C4-2B (cell line): ENCODE measurements around the gene RAB40A.

Experiments
- H3K27ac ChIP-seq: fragments of 450-650 bp; 2 replicates; pipeline ENCODE4 v1.5.1; 2017
- ZFX ChIP-seq: fragments of 450-650 bp; IDR thresholded peaks from 2 replicates; pipeline ENCODE4 v1.6.1; 2017
- TF ChIP-seq, protein P1 (sequence below): fragments of 450-650 bp; conservative IDR thresholded peaks from 2 replicates; pipeline ENCODE4 v1.5.1; 2017; ENCODE audit warnings: mild to moderate bottlenecking

RAB40A gene

DNA sequence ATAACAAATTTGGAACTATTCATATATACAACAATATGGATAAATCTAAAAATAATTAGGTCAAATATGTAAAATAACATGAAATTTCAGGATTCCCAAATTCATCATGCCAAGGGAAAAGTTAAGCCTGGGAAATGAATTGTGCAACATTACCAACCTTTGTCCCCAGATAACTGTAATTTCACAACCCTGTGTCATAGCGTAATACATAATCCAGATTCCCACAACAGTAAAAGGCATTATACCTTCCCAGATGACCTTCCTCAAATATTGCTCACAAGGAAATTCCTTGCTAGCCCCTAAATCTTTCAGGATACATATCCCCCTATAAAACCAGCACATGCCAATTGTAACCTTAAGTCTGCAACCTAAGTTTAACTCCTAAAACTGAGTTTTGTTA is 32.9 kb upstream of the RAB40A start:
- no peak overlapping the region for H3K27ac ChIP-seq

GRCh38 chrX:103550415-103551051 is 31.2 kb upstream of the RAB40A start:
- no peak for TF ChIP-seq ZFX
- TF ChIP-seq, protein P1, sequence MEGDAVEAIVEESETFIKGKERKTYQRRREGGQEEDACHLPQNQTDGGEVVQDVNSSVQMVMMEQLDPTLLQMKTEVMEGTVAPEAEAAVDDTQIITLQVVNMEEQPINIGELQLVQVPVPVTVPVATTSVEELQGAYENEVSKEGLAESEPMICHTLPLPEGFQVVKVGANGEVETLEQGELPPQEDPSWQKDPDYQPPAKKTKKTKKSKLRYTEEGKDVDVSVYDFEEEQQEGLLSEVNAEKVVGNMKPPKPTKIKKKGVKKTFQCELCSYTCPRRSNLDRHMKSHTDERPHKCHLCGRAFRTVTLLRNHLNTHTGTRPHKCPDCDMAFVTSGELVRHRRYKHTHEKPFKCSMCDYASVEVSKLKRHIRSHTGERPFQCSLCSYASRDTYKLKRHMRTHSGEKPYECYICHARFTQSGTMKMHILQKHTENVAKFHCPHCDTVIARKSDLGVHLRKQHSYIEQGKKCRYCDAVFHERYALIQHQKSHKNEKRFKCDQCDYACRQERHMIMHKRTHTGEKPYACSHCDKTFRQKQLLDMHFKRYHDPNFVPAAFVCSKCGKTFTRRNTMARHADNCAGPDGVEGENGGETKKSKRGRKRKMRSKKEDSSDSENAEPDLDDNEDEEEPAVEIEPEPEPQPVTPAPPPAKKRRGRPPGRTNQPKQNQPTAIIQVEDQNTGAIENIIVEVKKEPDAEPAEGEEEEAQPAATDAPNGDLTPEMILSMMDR, result no peak
- no peak overlapping the region for H3K27ac ChIP-seq

More for the DNA sequence above, 32.9 kb upstream of the RAB40A start:
- TF ChIP-seq, protein P1, result no peak
- TF ChIP-seq ZFX, result no peak

- no peak overlapping the region for H3K27ac ChIP-seq
- TF ChIP-seq, protein P1, result no peak
- TF ChIP-seq ZFX, result no peak
Measured at GRCh38 chrX:103549916-103550315, 30.6 kb upstream of the RAB40A start.

DNA sequence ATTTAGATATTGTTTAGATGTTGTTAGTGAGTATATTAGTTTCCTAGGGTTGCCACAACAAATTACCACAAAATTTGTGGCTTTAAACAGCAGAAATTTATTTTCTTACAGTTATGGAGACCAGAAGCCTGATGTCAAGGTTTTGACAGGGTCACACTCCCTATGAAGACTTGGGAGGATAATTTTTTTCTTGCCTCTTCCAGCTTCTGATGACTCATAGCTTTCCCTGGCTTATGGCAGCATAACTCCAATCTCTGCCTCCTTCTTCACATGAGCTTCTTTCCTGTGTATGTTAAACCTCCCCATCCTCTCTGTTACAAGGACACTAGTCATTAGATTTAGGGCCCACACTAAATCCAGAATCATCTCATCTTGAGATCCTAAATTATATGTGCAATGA is 20.9 kb upstream of the RAB40A start:
- no peak overlapping the region for H3K27ac ChIP-seq
- TF ChIP-seq ZFX, result no peak
- TF ChIP-seq, protein P1, result no peak

- TF ChIP-seq ZFX, result no peak
- TF ChIP-seq, protein P1, result no peak
- H3K27ac ChIP-seq, result no peak overlapping the region
Measured at GRCh38 chrX:103539695-103540094, 20.4 kb upstream of the RAB40A start.

GRCh38 chrX:103538728-103539127 is 19.4 kb upstream of the RAB40A start:
- no peak overlapping the region for H3K27ac ChIP-seq
- TF ChIP-seq, protein P1, result no peak
- no peak for TF ChIP-seq ZFX

DNA sequence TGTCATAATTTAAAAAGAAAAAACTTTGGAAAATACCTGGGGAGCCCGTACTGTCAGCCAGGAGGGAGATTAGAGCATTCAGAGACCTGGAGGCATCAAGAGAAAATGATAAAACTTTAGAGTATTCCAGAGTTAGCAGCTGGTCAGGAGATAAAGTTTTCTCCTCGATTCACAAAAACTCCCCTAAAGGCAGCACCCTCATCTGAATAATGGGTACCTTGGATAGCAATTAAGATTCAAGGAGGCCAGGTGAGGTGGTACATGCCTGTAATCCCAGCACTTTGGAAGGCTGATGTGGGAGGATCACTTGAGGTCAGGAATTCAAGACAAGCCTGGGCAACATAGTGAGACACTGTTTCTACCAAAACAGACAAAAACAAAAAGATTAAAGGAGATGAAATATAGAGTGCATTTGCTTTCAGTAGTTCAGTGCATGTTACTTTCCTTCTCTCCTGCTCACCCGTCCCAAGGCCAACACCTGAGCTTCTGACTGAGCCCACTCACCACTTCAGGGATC is 18.6 kb upstream of the RAB40A start:
- no peak overlapping the region for H3K27ac ChIP-seq
- TF ChIP-seq, protein P1, result no peak
- TF ChIP-seq ZFX, result no peak
